GM06990 (cell line): Measurements from ENCODE around the gene AKT3.

ENCODE experiments used
- DNase-seq: peaks from one replicate; pipeline ENCODE4 v3.0.0-alpha.2; 2011; ENCODE audit not compliant: insufficient read length; ENCODE audit errors: extremely low read depth
- H3K27me3 ChIP-seq: replicated peaks from 2 replicates; pipeline ENCODE4 v1.6.0; 2011; ENCODE audit warnings: low read length; ENCODE audit not compliant: control insufficient read depth, insufficient read depth
- H3K36me3 ChIP-seq: 2 replicates; pipeline ENCODE4 v1.5.1; 2011; ENCODE audit warnings: low read length; ENCODE audit not compliant: control insufficient read depth, insufficient read depth
- H3K4me3 ChIP-seq: replicated peaks from 2 replicates; pipeline ENCODE4 v1.5.1; 2011; ENCODE audit warnings: low read depth, mild to moderate bottlenecking, control low read depth, low read length
- TF ChIP-seq, protein P1 (sequence below): IDR thresholded peaks from 2 replicates; pipeline ENCODE4 v1.5.1; 2011; ENCODE audit warnings: low read length, control low read depth, mild to moderate bottlenecking, inconsistent platforms; ENCODE audit not compliant: insufficient read depth, poor library complexity, severe bottlenecking

AKT3 gene

DNA sequence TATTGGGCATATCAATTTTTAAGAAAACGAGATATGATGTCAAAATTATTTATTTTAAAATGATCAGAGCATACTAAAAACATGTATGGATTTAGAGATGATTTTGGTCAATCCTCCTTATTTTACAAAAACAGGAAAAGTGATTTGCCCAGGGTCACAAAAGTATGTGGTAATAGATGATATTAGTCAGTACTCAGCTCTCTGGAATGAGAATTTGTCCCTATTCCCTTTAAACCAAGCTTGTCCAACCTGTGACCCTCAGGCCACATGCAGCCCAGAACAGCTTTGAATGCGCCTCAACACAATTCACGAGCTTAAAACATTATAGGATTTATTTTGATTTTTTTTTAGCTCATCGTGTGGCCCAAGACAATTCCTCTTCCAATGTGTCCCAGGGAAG, 104.7 kb downstream of the AKT3 start:
- no peaks in the 10 kb centered on the region for H3K36me3 ChIP-seq
- H3K4me3 ChIP-seq = no peak overlapping the region
- TF ChIP-seq, protein P1, sequence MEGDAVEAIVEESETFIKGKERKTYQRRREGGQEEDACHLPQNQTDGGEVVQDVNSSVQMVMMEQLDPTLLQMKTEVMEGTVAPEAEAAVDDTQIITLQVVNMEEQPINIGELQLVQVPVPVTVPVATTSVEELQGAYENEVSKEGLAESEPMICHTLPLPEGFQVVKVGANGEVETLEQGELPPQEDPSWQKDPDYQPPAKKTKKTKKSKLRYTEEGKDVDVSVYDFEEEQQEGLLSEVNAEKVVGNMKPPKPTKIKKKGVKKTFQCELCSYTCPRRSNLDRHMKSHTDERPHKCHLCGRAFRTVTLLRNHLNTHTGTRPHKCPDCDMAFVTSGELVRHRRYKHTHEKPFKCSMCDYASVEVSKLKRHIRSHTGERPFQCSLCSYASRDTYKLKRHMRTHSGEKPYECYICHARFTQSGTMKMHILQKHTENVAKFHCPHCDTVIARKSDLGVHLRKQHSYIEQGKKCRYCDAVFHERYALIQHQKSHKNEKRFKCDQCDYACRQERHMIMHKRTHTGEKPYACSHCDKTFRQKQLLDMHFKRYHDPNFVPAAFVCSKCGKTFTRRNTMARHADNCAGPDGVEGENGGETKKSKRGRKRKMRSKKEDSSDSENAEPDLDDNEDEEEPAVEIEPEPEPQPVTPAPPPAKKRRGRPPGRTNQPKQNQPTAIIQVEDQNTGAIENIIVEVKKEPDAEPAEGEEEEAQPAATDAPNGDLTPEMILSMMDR = no peak
- H3K27me3 ChIP-seq = no peaks in the 10 kb centered on the region
- no peak for DNase-seq

DNA sequence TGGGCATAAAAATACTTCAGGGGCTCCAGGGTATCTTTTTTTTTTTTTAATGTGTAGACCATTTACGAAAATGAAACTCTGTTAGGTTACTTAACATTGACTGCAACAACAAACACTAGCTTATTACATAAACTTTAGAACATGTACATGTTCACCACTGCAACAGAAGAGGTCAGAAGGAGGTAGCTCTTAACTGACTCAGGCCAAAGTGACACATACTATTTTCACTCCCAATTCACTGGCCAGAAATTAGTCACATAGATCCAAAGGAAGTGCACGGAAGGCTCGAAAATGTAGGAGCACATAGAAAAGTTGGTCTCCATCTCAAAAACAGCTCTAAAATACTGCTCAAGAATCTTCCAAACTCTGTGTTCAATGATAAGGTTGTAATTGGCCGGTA, 107.2 kb downstream of the AKT3 start:
- no peaks in the 10 kb centered on the region for H3K36me3 ChIP-seq
- H3K4me3 ChIP-seq = no peak overlapping the region
- H3K27me3 ChIP-seq = no peaks in the 10 kb centered on the region
- DNase-seq = no peak
- TF ChIP-seq, protein P1 = no peak

GRCh38 chr1:243740255-243740999, 109.6 kb downstream of the AKT3 start:
- TF ChIP-seq, protein P1 = no peak
- H3K4me3 ChIP-seq = no peak overlapping the region
- no peaks in the 10 kb centered on the region for H3K27me3 ChIP-seq
- H3K36me3 ChIP-seq = no peaks in the 10 kb centered on the region
- DNase-seq = no peak

GRCh38 chr1:243739335-243740003, 110.6 kb downstream of the AKT3 start:
- Histone ChIP-seq H3K36me3 (no peaks in the 10 kb centered on the region), H3K4me3 (no peak overlapping the region), H3K27me3 (no peaks in the 10 kb centered on the region)
- no peak for DNase-seq
- TF ChIP-seq, protein P1 = no peak

- TF ChIP-seq, protein P1 = no peak
These were observed 112.0 kb downstream of the AKT3 start for GRCh38 chr1:243738020-243738419.

DNA sequence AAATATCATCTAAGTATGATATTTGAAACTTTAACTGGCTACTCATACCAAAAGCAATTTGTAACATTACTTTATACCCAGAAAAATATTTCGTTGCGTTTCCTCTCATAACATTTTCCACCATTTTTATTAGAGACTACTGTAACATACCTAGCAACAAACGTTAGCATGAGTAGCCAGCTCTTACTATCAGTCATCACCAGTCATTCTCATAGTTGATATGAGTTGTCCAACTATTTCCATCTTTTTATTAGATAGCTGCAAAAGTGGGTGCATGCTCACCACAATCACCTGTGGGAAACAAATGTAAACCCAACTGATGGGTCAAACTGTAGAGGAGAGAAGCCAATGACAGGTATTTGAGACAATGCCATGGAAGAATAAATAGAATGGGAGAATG, 114.6 kb downstream of the AKT3 start:
- Histone ChIP-seq H3K27me3 (no peaks in the 10 kb centered on the region), H3K36me3 (peaks cover 1% of the 10 kb centered on the region; the same call in 1 of the 2 replicates), H3K4me3 (no peak overlapping the region)
- TF ChIP-seq, protein P1 = no peak
- DNase-seq = no peak

More at GRCh38 chr1:243738020-243738419, 112.0 kb downstream of the AKT3 start:
- Histone ChIP-seq H3K4me3 (no peak overlapping the region), H3K36me3 (no peaks in the 10 kb centered on the region), H3K27me3 (no peaks in the 10 kb centered on the region)
- no peak for DNase-seq
